GM19324 (cell line): Measurements from ENCODE around the gene SFT2D1.

Experiments used
- ATAC-seq: cut with Tn5 transposase; IDR thresholded peaks from one replicate; pipeline ENCODE4 v1.9.1; 2021; ENCODE audit warnings: mild to moderate bottlenecking, moderate library complexity; ENCODE audit not compliant: unreplicated experiment, low FRiP score

The SFT2D1 gene

DNA sequence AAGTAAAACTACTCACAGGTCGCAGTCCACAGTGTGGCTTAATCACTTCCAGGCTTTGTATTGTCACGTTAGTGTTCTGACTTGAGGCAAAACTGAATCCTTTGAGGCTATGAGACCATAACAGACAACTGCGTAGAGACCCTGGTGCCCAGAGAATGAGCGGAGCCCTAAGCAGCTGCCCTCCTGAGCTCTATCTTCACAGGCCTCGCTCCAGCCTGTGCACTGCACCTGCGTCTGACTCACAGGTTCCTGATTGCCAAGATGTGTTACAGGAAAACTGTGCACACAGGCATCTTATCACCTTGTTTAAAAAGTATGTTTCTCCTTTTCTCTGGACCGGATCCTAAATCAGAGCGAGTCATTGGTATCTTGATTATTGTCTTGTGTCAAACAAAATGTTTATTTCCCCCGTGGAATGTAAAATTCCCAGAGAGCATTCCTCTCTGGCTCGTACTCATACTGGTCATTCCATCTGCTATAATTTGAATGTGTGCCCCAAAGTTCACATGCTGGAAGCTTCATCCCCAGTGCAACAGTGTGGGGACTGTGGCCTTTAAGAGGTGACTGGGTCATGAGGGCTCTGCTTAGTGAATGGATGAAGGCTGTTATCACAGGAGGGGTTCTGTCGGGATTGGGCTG lies 59.8 kb downstream of the SFT2D1 start:
- no peak for ATAC-seq

DNA sequence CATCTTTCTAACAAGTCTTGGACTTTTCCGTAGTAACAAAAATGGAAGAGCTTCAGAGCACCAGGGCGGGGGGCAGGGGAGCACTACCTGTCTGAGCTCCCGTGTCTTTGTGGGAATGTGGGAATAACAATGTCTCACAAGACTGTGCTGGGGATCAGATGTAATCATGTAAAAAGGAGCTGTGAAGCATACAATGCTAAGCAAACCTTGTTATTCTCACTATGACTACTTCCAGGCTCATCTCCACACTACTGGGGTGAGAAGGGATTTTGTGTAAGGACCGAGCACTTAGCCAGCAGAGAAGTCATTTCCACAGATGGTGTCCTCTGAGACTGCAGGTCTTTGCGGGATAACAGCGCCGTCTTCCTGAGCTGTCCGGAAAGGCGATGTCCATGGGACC lies 61.2 kb downstream of the SFT2D1 start:
- ATAC-seq = no peak

DNA sequence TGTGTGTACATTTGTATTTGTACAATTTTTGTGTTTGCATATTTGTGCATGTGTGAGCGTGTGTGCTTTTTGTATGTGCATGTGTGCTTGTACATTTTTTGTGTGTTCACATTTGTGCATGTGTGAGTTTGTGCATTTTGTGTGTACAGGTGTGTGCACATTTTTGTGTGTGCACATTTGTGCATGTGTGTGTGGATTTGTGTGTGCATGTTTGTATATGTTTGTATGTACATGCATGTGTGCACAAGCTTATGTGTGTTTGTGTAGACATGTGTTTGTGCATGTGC lies 63.0 kb downstream of the SFT2D1 start:
- no peak for ATAC-seq

DNA sequence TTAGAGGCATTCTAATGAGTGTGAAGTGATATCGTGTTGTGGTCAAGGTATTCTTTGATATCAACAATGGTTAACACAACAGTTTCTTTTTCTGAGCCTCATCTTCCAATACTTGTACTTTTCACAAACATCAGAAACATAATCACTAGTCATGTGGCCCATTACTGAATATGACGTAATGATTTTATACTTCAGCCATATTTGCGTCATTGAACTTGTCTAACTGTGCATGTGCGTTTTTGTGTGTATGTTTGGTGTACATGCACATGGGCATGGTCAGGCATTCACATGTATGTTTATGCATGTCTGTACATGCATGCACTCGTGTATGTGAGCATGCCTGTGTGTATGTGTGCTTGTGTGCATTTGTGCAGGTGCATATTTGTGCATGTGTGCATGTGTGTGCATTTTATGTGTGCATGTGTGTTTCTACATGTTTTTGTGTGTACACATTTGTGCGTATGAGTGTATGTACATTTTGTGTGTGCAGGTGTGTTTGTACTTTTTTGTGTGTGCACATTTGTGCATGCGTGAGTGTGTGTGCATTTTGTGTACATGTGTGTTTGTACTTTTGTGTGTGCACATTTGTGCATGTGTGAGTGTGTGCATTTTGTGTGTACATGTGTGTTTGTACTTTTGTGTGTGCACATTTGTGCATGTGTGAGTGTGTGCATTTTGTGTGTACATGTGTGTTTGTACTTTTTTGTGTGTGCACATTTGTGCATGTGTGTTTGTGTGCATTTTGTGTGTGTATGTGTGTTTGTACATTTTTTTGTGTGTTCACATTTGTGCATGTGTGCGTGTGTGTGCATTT lies 63.6 kb downstream of the SFT2D1 start:
- no peak for ATAC-seq

DNA sequence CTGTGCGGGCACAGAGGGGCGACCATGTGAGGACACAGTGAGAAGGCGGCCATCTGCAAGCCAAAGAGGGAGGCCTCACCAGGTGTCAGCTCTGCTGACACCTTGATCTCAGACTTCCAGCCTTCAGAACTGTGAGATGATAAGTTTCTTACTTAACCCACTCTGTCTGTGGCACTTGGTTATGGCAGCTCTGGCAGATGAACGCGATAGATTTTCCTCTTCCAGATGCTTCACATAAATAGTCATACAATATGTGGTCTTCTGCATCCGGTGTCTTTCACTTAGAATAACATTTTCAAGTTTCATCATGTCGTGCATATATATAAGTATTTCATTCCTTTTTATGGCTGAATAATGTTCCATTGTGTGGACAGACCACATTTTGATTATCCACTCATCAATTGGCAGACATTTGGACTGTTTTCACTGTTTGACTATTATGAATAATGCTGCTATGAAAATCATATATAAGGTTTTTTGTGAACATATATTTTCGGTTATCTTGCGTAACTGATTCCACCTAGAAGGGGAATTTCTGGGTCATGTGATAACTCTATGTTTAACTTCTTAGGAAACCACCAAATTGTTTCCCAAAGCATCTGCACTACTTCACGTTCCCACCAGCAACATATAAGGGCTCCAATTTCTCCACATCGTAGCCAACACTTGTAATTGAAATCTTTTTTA lies 64.3 kb downstream of the SFT2D1 start:
- ATAC-seq = no peak

DNA sequence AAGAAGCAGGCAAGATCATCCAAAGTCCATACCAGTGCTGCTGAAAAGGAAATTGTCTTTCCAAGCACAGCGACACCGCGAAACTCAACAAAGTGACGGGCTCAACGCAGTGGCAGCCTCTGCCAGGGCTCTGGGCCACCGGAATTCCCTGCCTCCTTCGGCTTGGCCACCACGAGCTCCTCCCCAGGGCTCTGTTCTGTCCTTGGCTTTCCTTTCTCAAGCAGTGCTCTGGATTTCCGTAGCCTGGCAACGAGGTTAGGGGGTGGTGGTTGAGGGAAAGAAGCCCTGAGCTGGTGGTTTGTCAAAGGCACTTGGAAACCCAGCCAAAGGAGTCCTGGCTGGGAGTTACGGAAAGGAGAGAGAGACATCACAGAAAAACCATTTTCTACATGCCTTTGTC lies 65.3 kb downstream of the SFT2D1 start:
- ATAC-seq = no peak

DNA sequence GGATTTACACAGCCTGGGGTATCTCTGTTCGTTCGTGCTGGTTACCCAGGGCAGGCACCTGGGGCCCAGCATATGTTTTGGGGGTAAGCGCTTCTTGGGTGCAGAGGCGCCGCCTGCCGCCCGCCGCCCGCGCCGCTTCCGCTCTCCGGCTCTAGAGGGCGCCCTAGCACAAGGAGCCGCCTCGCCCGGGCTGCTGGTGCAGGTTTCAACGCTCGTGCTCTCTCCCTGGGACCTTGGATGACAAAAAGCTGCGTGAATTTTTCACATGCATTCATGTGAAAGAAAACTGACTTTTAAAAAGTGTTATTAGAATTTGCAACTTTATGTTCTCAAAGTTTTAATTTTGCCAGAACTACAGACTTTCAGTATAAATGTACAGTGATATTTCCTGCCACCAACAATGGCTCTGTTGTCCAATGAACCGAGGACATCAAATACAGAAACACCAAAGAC lies 66.6 kb downstream of the SFT2D1 start:
- ATAC-seq = peak; percentile 83

DNA sequence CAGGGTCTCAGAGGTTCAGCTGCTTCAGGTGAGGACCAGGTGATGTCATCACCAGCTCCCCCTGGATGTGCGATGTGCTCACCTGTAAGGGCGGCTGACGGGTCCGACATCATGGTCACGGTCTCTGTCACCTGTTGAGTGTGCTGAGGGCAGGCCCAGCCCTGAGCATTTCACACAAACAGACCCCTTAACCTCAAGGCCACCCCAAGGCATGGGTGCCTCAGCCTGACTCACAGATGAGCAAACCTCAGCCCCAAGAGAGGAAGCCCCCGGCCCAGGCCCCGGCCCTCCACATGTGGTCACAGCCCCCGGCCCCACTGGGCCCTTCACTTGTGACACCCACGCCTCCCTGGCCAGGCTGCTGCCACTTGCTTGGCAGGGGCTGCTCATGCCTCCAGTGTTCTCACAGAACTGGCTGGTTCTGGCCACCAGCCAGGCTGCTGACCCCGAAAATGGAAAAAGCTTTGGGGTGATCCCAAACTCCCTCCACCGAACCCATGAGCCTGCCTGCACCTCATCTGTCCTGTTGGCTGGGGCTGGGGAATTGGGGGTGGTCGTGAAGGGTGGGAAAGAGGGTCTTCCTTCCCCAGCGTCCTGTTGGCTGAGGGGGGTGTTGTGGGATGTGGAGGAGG lies 67.5 kb downstream of the SFT2D1 start:
- ATAC-seq = no peak

DNA sequence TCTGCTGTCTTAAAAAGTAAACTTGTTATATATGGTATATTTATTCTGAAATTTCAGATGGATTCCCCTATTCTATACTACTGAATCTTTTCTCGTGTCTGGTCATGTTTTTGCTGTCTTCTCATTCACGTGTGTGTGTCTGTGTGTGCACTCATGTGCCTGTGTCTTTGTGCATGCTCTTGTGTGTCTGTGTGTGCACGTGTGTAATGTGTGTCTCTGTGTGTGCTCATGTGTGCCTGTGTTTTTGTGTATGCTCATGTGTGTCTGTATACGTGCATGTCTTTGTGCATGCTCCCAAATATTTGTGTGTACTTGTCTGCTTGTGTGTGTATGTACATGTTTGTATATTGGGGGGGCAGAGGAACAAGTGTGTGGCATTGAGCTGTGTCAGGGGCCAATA lies 68.2 kb downstream of the SFT2D1 start:
- no peak for ATAC-seq

DNA sequence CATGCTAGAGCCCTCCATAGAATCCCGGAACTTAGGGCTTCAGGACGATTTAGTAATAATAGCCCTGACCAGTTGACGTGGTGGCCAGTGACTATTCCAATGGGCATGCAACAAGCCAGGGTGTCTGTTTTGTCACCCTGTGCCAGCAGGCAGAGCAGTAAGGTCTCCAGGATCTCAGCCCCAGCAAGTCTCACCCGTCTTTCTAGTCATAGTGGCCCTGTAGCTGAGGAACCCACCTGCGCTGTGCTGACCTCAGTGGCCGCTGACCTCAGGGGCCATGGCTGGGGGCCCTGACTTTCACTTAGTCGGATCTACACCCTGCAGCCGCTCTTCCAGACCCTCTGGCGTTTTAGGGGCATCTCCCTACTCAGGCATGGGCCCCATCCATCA lies 71.0 kb downstream of the SFT2D1 start:
- no peak for ATAC-seq

DNA sequence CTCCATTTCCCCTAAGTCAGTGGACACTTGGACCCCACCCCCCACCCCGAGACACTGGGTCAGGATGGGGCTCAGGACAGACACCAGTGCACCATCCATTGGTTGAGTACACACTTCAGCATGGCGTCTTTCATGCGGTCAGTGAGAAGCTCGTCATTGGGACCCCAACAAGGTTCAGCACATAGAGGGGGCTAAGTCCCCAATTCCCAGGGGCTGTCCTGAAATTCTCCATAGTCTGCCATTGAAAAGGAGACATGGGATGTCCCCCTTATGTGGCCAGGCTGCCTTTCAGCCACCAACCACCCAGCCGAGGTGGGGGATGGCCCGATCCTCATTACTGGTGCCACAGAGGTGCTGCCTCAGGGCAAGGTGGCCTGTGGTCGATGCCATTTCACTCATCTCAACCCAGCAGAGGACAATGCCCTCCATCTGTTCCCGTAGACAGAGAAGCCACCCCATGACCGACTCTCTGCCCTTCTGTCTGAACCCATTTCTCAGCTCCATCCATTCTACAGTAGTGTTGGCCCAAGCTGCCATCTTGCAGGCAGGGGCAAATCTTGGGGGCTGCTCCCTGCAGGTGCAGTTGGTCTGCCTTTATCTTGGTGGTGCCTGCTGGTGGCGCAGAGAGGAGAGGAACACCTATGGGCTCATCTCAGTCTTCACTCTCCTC lies 71.5 kb downstream of the SFT2D1 start:
- no peak for ATAC-seq
